Loucy (cell line): Measurements from ENCODE around the gene POMT2.

ENCODE experiments used
- H2AFZ ChIP-seq: fragments of 200-600 bp; sonication (generic); 2 replicates; pipeline ENCODE4 v1.6.0; 2016; ENCODE audit warnings: antibody characterized with exemption, mild to moderate bottlenecking, low read length, moderate library complexity
- H3F3A ChIP-seq: fragments of 200-600 bp; 2 replicates; pipeline ENCODE4 v1.6.0; 2016; ENCODE audit warnings: antibody characterized with exemption, low read depth, mild to moderate bottlenecking
- H3K27me3 ChIP-seq: fragments of 200-600 bp; sonication (generic); 2 replicates; pipeline ENCODE4 v1.6.1; 2014; ENCODE audit warnings: low read length, mild to moderate bottlenecking; ENCODE audit not compliant: insufficient read depth, poor library complexity, severe bottlenecking
- H3K36me3 ChIP-seq: fragments of 200-600 bp; sonication (generic); 2 replicates; pipeline ENCODE4 v1.6.1; 2016; ENCODE audit warnings: low read length; ENCODE audit not compliant: insufficient read depth
- H3K4me1 ChIP-seq: fragments of 200-600 bp; sonication (generic); 2 replicates; pipeline ENCODE4 v1.5.1; 2014; ENCODE audit warnings: low read length, mild to moderate bottlenecking; ENCODE audit not compliant: insufficient read depth, poor library complexity, severe bottlenecking
- H3K4me2 ChIP-seq: fragments of 200-600 bp; sonication (generic); 2 replicates; pipeline ENCODE4 v1.6.0; 2014; ENCODE audit warnings: antibody characterized with exemption, low read length, low read depth, mild to moderate bottlenecking; ENCODE audit not compliant: poor library complexity, severe bottlenecking
- H3K4me3 ChIP-seq: fragments of 200-600 bp; sonication (generic); 2 replicates; pipeline ENCODE4 v1.5.1; 2014; ENCODE audit warnings: low read length, mild to moderate bottlenecking, mixed read lengths; ENCODE audit not compliant: poor library complexity, severe bottlenecking
- H3K79me2 ChIP-seq: fragments of 200-600 bp; sonication (generic); 2 replicates; pipeline ENCODE4 v1.6.1; 2014; ENCODE audit warnings: low read length; ENCODE audit not compliant: insufficient read depth
- H3K9ac ChIP-seq: fragments of 200-600 bp; sonication (generic); 2 replicates; pipeline ENCODE4 v1.6.0; 2014; ENCODE audit warnings: mild to moderate bottlenecking, low read depth, low read length, moderate library complexity; ENCODE audit not compliant: poor library complexity, severe bottlenecking
- H3K9me2 ChIP-seq: fragments of 200-600 bp; sonication (generic); replicated peaks from 2 replicates; pipeline ENCODE4 v1.6.1; 2016; ENCODE audit warnings: low read depth, low read length, mixed read lengths
- H3K9me3 ChIP-seq: fragments of 200-600 bp; sonication (generic); 2 replicates; pipeline ENCODE4 v1.6.1; 2014; ENCODE audit warnings: mild to moderate bottlenecking, antibody characterized with exemption, low read length, low read depth; ENCODE audit not compliant: insufficient read depth
- H4K20me1 ChIP-seq: fragments of 200-600 bp; sonication (generic); 2 replicates; pipeline ENCODE4 v1.6.0; 2014; ENCODE audit warnings: antibody characterized with exemption, low read length, mild to moderate bottlenecking; ENCODE audit not compliant: insufficient read depth, poor library complexity, severe bottlenecking
- EZH2phosphoT487 ChIP-seq: fragments of 200-600 bp; IDR thresholded peaks from 2 replicates; pipeline ENCODE4 v1.6.1; 2018; ENCODE audit warnings: antibody characterized with exemption, mild to moderate bottlenecking, moderate library complexity, borderline replicate concordance
- TF ChIP-seq, protein P1 (sequence below): fragments of 200-600 bp; sonication (generic); conservative IDR thresholded peaks from 2 replicates; pipeline ENCODE4 v1.5.1; 2014; ENCODE audit warnings: mild to moderate bottlenecking, antibody characterized with exemption, low read length

POMT2 gene

DNA sequence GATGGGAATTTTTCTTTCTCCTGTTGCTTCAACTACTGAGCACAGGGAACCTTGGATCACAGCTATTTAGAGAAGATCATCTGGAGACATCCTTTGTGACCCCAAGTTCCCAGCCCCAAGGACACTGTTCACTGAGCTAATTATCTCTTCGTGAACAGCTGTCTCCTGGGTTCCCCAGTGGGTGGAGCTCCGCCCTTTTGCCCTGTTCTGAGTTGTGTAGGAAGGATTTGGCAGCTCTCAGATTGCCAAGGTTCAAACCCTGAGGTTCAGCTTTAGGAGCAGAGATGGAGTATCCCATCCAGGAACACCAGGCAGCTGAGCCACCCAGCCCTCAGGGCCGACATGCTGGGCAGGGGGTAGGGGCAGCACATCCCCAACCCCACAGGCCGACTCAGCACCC, 81.7 kb downstream of the POMT2 start:
- H3K9me3 ChIP-seq, result no peaks in the 10 kb centered on the region

DNA sequence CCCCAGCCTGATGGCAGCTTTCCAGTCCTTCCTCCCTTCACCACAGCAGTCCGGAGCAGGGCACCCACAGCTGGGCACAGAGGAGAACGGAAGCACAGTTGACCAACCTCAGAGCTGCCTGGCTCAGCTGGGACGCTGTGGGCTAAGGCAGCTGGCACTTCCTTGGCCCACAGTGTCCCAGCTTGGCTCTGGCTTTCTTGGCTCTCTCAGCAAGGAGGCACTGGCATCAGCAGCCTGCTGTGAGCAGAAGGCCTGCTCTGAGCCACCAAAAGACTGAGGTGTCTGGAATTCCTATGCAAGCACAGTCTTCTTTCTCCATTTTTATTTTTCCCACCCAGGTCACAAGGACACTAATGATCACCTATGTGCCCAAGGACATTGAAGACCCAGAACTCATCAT, 82.3 kb downstream of the POMT2 start:
- Histone ChIP-seq H3K79me2 (no peaks in the 10 kb centered on the region), H3F3A (no peaks in the 10 kb centered on the region), H4K20me1 (no peaks in the 10 kb centered on the region), H2AFZ (no peak overlapping the region), H3K9me2 (no peaks in the 10 kb centered on the region), H3K36me3 (no peaks in the 10 kb centered on the region), H3K27me3 (no peaks in the 10 kb centered on the region), H3K4me3 (no peak overlapping the region), H3K4me2 (no peak overlapping the region), H3K9me3 (no peaks in the 10 kb centered on the region), H3K4me1 (no peaks in the 10 kb centered on the region), H3K9ac (no peak overlapping the region)
- TF ChIP-seq, protein P1, sequence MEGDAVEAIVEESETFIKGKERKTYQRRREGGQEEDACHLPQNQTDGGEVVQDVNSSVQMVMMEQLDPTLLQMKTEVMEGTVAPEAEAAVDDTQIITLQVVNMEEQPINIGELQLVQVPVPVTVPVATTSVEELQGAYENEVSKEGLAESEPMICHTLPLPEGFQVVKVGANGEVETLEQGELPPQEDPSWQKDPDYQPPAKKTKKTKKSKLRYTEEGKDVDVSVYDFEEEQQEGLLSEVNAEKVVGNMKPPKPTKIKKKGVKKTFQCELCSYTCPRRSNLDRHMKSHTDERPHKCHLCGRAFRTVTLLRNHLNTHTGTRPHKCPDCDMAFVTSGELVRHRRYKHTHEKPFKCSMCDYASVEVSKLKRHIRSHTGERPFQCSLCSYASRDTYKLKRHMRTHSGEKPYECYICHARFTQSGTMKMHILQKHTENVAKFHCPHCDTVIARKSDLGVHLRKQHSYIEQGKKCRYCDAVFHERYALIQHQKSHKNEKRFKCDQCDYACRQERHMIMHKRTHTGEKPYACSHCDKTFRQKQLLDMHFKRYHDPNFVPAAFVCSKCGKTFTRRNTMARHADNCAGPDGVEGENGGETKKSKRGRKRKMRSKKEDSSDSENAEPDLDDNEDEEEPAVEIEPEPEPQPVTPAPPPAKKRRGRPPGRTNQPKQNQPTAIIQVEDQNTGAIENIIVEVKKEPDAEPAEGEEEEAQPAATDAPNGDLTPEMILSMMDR, result no peak
- TF ChIP-seq EZH2phosphoT487, result no peak

More for the DNA sequence above, 81.7 kb downstream of the POMT2 start:
- H3K4me1 ChIP-seq, result no peaks in the 10 kb centered on the region
- H3F3A ChIP-seq, result no peaks in the 10 kb centered on the region
- H4K20me1 ChIP-seq, result no peaks in the 10 kb centered on the region
- no peak overlapping the region for H3K4me3 ChIP-seq
- no peak overlapping the region for H2AFZ ChIP-seq
- H3K4me2 ChIP-seq, result no peak overlapping the region
- no peak overlapping the region for H3K9ac ChIP-seq
- no peaks in the 10 kb centered on the region for H3K79me2 ChIP-seq
- H3K36me3 ChIP-seq, result no peaks in the 10 kb centered on the region
- no peaks in the 10 kb centered on the region for H3K27me3 ChIP-seq
- TF ChIP-seq, protein P1, result no peak
- no peak for TF ChIP-seq EZH2phosphoT487
- H3K9me2 ChIP-seq, result no peaks in the 10 kb centered on the region

DNA sequence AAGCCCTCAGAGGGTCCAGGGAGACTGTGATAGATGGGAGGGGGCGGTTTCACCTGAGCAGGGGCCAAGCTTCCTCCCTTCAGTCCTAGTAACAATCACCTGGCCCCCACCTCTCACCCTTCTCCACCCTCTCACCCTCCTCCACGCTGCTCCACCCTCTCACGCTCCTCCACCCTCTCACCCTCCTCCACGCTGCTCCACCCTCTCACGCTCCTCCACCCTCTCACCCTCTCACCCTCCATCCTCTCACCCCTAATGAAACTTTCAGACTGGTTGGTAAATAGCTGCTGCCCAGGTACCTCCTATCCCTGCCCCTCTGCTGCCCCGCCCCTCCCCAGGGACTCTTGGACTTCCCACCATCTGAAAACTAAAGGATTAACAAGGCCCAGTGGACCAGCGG, 83.9 kb downstream of the POMT2 start:
- no peaks in the 10 kb centered on the region for H3K9me3 ChIP-seq
- no peaks in the 10 kb centered on the region for H3K4me1 ChIP-seq
- no peak overlapping the region for H3K4me3 ChIP-seq
- H4K20me1 ChIP-seq, result no peaks in the 10 kb centered on the region
- no peaks in the 10 kb centered on the region for H3K79me2 ChIP-seq
- no peaks in the 10 kb centered on the region for H3F3A ChIP-seq
- H2AFZ ChIP-seq, result no peak overlapping the region
- H3K9me2 ChIP-seq, result no peaks in the 10 kb centered on the region
- TF ChIP-seq, protein P1, result no peak
- no peak for TF ChIP-seq EZH2phosphoT487
- no peaks in the 10 kb centered on the region for H3K36me3 ChIP-seq
- H3K27me3 ChIP-seq, result no peaks in the 10 kb centered on the region
- no peak overlapping the region for H3K4me2 ChIP-seq
- no peak overlapping the region for H3K9ac ChIP-seq
